PC-9 (cell line): ENCODE results near the gene KCNQ1OT1. TPM values are rescaled to one million over a fixed set of nuclear protein-coding genes. Genes with fewer than 3 reads are reported as not detected.

Source experiments
- BruUV-seq: library from RNA; stranded (reverse); fragments of 400-500 nt; replicated peaks from 2 replicates; lab custom pipeline; 2021; lab: Mats Ljungman, UMichigan
- CTCF ChIA-PET: fragments of 300-600 bp; sonication (Branson Sonifier 250); formaldehyde crosslinking; loops from one replicate; lab custom pipeline; 2022; ENCODE audit warnings: antibody characterized with exemption; lab: Charles Lee
- POLR2A ChIA-PET: fragments of 300-600 bp; sonication (Branson Sonifier 250); formaldehyde crosslinking; loops from one replicate; lab custom pipeline; 2022; ENCODE audit warnings: antibody characterized with exemption; ENCODE audit not compliant: unreplicated experiment; lab: Charles Lee
- DNase-seq, 2 experiments: peaks; one replicate each; pipeline versions ENCODE4 v3.0.0 to v3.0.0-alpha.2; 2015 to 2022; ENCODE audit warnings: mixed read lengths in 1 of 2
- H2AFZ ChIP-seq: fragments of 200-600 bp; sonication (generic); 2 replicates; pipeline ENCODE4 v1.8.1; 2017; ENCODE audit warnings: antibody characterized with exemption
- H3F3A ChIP-seq: fragments of 200-600 bp; sonication (generic); 2 replicates; pipeline ENCODE4 v1.8.1; 2017; ENCODE audit warnings: antibody characterized with exemption, mild to moderate bottlenecking, low read depth; ENCODE audit not compliant: insufficient read depth
- H3K27ac ChIP-seq: fragments of 200-600 bp; sonication (generic); 2 replicates; pipeline ENCODE4 v1.6.1; 2016; ENCODE audit warnings: mixed run types
- H3K27me3 ChIP-seq: fragments of 200-600 bp; sonication (generic); 2 replicates; pipeline ENCODE4 v1.6.1; 2016; ENCODE audit warnings: low read depth, mixed run types; ENCODE audit not compliant: insufficient read depth
- H3K36me3 ChIP-seq: fragments of 200-600 bp; sonication (generic); 2 replicates; pipeline ENCODE4 v1.6.1; 2016; ENCODE audit warnings: low read depth, mixed run types
- H3K4me1 ChIP-seq: fragments of 200-600 bp; sonication (generic); replicated peaks from 2 replicates; pipeline ENCODE4 v1.6.1; 2016; ENCODE audit warnings: mixed run types; ENCODE audit not compliant: insufficient read depth
- H3K4me2 ChIP-seq: fragments of 200-600 bp; sonication (generic); 2 replicates; pipeline ENCODE4 v1.6.1; 2017; ENCODE audit warnings: mixed run types
- H3K4me3 ChIP-seq: fragments of 200-600 bp; sonication (generic); 2 replicates; pipeline ENCODE4 v1.6.1; 2016; ENCODE audit warnings: mixed run types
- H3K79me2 ChIP-seq: fragments of 200-600 bp; sonication (generic); 2 replicates; pipeline ENCODE4 v1.6.1; 2017; ENCODE audit warnings: low read depth, mixed run types
- H3K9me2 ChIP-seq: fragments of 200-600 bp; sonication (generic); 2 replicates; pipeline ENCODE4 v1.8.1; 2017; ENCODE audit warnings: mild to moderate bottlenecking; ENCODE audit not compliant: insufficient read depth
- H3K9me3 ChIP-seq: fragments of 200-600 bp; sonication (generic); 2 replicates; pipeline ENCODE4 v1.8.1; 2016; ENCODE audit warnings: low read depth; ENCODE audit not compliant: insufficient read depth
- H4K20me1 ChIP-seq: fragments of 200-600 bp; sonication (generic); 2 replicates; pipeline ENCODE4 v1.8.1; 2017; ENCODE audit not compliant: insufficient read depth
- EZH2 ChIP-seq: fragments of 200-600 bp; sonication (generic); IDR thresholded peaks from 2 replicates; pipeline ENCODE4 v1.8.0; 2017; ENCODE audit warnings: antibody characterized with exemption, low read depth
- intact Hi-C: fragments of 100-400 bp; cut with micrococcal nuclease; formaldehyde crosslinking; loops from one replicate; pipeline ENCODE4 v1.10.0; 2022; ENCODE audit not compliant: unreplicated experiment
- total RNA-seq: library from RNA; stranded (reverse); gene quantifications from 2 replicates; pipeline ENCODE4 v1.2.3, GENCODE V29; 2021
- TF ChIP-seq, protein P1 (sequence below): fragments of 200-600 bp; sonication (generic); conservative IDR thresholded peaks from 2 replicates; pipeline ENCODE4 v1.6.1; 2017; ENCODE audit warnings: mixed run types, antibody characterized with exemption, mild to moderate bottlenecking, moderate library complexity

KCNQ1OT1 gene
- total RNA-seq, 1 experiment from 2014 or later, result 3.4 TPM

DNA sequence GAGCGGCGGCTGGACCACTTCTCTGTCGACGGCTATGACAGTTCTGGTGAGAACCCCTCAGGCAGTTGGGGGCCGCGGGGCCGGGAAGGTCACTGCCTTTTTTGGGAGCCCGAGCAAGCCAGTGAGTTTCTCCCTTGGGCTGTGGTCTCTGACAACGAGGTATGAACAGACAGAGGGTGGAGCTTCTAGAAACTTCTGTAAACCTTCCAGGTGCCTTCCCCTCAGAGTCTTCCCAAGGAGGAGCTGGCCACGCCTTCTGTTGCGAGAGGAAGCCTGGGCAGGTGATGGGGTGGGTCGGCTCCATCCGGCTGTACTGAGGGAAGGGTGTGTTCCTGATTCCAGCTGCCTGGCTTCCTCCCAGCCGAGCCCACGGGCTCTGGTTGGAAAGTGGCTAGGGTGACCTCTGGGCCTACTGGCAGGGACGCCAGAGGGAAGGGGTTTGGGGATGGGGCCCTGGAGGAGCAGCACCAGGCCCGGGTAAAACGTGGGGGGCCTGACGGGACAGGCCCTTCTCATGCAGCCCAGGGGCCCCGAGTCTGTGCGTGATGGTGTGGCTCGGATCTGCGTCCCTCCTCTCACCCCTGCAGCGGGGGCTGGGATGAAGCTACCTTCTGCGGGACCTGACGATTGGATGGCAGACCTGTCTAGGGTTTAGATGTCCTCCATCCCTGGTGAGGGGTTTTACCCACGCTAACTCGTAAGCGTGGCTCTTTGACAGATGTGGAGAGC is 110.8 kb downstream of the KCNQ1OT1 start:
- ChIA-PET POLR2A (no interaction called here), CTCF (no interaction called here)
- Histone ChIP-seq H3K79me2 (no peaks in the 10 kb centered on the region), H2AFZ (no peak overlapping the region), H3K4me2 (no peak overlapping the region), H3K4me1 (no peaks in the 10 kb centered on the region), H3K27ac (no peak overlapping the region), H4K20me1 (no peaks in the 10 kb centered on the region), H3K9me3 (no peaks in the 10 kb centered on the region), H3F3A (no peaks in the 10 kb centered on the region), H3K9me2 (no peaks in the 10 kb centered on the region), H3K27me3 (peaks cover 42% of the 10 kb centered on the region), H3K4me3 (no peak overlapping the region), H3K36me3 (no peaks in the 10 kb centered on the region)
- TF ChIP-seq, protein P1, sequence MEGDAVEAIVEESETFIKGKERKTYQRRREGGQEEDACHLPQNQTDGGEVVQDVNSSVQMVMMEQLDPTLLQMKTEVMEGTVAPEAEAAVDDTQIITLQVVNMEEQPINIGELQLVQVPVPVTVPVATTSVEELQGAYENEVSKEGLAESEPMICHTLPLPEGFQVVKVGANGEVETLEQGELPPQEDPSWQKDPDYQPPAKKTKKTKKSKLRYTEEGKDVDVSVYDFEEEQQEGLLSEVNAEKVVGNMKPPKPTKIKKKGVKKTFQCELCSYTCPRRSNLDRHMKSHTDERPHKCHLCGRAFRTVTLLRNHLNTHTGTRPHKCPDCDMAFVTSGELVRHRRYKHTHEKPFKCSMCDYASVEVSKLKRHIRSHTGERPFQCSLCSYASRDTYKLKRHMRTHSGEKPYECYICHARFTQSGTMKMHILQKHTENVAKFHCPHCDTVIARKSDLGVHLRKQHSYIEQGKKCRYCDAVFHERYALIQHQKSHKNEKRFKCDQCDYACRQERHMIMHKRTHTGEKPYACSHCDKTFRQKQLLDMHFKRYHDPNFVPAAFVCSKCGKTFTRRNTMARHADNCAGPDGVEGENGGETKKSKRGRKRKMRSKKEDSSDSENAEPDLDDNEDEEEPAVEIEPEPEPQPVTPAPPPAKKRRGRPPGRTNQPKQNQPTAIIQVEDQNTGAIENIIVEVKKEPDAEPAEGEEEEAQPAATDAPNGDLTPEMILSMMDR, result no peak
- TF ChIP-seq EZH2, result no peak
- no peak for DNase-seq
- intact Hi-C loops, result no loop called here
- BruUV-seq, result no TSS peak

DNA sequence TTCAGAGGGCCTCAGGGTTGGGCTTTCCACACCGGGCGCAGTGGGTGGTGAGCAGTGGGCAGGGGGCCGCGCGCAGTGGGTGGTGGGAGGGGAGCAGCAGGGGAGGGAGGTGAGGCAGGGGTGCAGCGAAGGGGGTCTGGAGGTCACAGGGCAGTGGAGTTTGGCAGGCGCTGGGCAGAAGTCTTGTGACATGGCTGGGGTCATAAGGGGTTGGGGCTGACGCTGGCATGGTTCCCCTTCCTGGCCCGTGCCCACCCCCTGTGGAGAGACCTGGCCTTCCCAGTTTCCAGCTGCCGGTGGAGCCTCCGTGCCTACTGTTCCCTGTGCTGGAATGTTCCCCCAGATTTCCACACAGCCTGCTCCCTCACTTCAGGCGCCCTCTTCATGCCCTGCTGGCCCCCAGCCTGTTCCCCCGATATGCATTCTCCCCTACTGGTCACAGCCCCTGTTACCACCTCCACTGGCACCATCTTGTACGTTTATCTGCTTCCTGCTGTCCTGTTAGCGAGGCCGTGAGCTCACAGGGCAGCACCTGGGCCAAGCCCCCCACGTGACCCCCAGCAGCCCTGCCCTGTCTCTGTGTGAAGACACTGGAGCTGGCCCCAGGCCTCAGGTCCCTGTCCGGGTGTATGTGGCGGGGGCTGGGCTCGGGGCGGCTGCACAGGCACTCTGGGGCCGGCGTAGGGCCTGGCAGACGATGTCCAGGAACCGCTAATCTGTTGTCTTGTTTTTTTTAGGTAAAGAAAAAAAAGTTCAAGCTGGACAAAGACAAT is 111.6 kb downstream of the KCNQ1OT1 start:
- Histone ChIP-seq H3K27me3 (peaks cover 35% of the 10 kb centered on the region), H3K36me3 (no peaks in the 10 kb centered on the region), H3K27ac (no peak overlapping the region), H3K4me2 (no peak overlapping the region), H3K4me3 (no peak overlapping the region), H2AFZ (no peak overlapping the region), H3F3A (no peaks in the 10 kb centered on the region), H3K9me3 (no peaks in the 10 kb centered on the region), H3K9me2 (no peaks in the 10 kb centered on the region), H4K20me1 (no peaks in the 10 kb centered on the region), H3K4me1 (no peaks in the 10 kb centered on the region), H3K79me2 (no peaks in the 10 kb centered on the region)
- TF ChIP-seq, protein P1, result no peak
- no peak for TF ChIP-seq EZH2
- DNase-seq, result no peak
- ChIA-PET POLR2A (no interaction called here), CTCF (no interaction called here)
- intact Hi-C loops, result no loop called here
- BruUV-seq, result no TSS peak

DNA sequence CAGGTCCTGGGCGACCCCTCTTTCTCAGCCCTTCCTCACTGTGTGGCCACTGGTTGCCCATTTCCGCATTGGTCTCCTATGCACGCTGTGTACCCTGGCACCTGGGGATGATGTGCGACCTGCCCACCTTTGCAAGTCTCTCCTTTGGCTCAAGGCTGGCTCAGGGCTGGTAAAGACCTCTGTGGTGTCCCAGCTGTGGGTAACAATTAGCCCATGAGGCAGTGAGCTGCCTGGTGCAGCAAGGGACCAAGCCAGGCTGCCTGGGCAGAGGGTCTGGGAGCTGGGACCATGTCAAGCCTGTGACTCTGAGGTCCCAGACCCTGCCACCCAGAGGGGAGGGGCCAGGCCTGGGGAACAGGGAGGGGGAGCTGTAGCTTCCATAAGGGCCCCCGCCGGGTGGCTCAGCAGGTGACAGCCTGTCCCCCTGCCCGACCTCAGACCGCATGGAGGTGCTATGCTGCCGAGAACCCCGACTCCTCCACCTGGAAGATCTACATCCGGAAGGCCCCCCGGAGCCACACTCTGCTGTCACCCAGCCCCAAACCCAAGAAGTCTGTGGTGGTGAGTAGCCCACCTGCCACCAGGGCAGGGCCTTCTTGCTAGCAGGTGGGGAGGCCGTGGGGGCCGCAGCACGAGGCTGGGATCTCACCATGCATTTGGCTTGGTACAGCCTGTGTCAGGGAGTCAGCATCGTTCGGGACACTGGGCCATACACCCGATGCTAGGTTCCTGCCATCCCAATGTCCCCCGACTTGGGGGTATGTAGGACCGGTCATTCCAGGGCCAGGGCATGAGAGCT is 112.5 kb downstream of the KCNQ1OT1 start:
- Histone ChIP-seq H2AFZ (no peak overlapping the region), H3K79me2 (no peaks in the 10 kb centered on the region), H3K27ac (no peak overlapping the region), H3K4me1 (no peaks in the 10 kb centered on the region), H3F3A (no peaks in the 10 kb centered on the region), H3K9me2 (no peaks in the 10 kb centered on the region), H4K20me1 (no peaks in the 10 kb centered on the region), H3K4me3 (no peak overlapping the region), H3K27me3 (peaks cover 27% of the 10 kb centered on the region), H3K9me3 (no peaks in the 10 kb centered on the region), H3K36me3 (no peaks in the 10 kb centered on the region), H3K4me2 (no peak overlapping the region)
- DNase-seq, result no peak
- TF ChIP-seq, protein P1, result no peak
- no peak for TF ChIP-seq EZH2
- CTCF ChIA-PET, result no interaction called here
- BruUV-seq, result no TSS peak
- POLR2A ChIA-PET, result no interaction called here
- intact Hi-C loops, result no loop called here
